Right renal pelvis (tissue), 4 donors: ENCODE measurements around the gene GFPT2. TPM values are rescaled to one million over a fixed set of nuclear protein-coding genes. Genes with fewer than 3 reads are reported as not detected.

Source experiments
- DNase-seq, 4 donors: peaks; one replicate each; pipeline ENCODE4 v3.0.0-alpha.2; 2013; ENCODE audit warnings: low read depth in 4 of 4, low spot score in 3 of 4, missing footprints in 1 of 4
- polyA plus RNA-seq, 4 donors: library from polyadenylated mRNA; unstranded; fragments of 120-200 nt; gene quantifications; one replicate each; pipeline ENCODE4 v1.2.1, GENCODE V29; 2013; ENCODE audit not compliant: insufficient read length in 4 of 4

GFPT2 gene
- polyA plus RNA-seq, 4 donors = 4.2 to 4.9 (median 4.6) TPM

GRCh38 chr5:180289966-180290365, 63.2 kb downstream of the GFPT2 start:
- DNase-seq = no peak

DNA sequence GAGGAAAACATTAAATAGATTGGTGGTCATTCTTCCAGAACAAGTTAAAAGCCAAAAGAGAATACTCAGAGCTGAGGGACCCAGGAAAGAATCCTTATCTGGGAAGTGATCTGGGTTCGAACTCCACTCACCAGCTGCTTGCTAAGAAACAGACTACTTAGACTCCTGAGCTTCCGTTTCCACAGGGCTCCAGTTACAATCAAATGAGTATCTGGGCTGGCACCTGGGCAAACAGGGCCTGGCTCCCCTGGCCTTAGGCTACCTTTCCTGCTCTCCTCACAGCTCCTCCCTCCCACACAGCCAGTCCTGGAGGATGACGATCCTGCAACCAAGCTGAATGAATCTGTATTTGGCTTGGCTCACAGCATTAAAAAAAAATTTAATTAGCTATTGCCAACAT, 63.7 kb downstream of the GFPT2 start:
- DNase-seq = no peak

DNA sequence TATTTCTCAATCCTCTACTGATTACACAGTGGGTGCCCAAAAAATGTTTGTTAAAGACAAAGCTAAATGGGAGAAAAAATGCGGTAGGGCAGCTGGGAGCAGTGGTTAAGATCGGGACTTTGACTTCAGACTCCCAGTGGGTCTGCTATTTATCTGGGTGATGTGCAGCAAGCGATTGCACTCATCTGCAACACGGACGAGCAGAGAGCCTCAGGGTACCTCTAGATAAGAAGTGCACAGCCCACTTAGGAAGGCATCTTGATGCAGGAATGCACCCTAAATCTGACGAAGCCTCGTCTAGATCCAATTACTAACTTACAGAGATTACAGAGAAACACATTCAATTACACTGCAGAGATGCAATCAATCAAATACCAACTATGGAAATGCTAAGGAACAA, 65.3 kb downstream of the GFPT2 start:
- no peak for DNase-seq

DNA sequence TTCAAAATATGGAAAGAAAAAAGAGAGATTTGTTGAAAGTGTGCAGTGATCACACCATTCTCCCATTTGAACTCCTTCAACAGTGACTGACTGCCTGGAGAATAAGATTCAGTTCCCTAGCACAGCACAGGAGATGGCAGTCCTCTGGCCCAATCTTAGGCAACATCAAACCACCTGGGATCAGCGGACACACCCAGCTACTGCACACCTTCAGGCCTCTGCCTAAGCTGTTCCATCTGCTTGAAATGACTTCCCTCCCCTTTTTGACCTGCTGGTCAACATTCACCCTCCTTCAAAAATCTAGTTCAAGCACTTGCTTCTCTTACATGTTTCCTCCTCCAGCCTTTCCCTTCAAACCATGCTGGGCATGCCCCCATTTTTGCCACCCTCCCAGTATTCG, 65.7 kb downstream of the GFPT2 start:
- DNase-seq = no peak

DNA sequence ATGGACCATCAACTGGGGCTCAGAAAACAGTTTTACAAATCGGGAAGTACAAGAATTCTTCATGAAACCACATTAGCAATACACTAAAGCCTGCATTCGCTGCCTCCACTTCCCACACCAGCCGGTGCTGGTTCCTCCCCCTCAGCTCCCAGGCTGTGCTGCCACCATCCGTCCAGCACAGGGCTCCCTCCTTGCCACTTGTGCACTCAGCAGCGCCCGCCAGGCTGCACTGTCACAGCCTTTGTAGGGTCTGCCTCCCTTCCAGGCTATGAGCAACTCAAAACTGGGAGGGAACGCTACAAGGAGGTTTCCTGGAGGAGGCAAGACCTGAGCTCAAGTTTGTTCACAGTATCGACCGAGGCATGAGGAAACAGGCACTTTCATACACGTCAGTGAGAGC, 69.0 kb downstream of the GFPT2 start:
- DNase-seq = no peak

- DNase-seq = no peak
Measured at GRCh38 chr5:180283026-180283615, 70.0 kb downstream of the GFPT2 start.

DNA sequence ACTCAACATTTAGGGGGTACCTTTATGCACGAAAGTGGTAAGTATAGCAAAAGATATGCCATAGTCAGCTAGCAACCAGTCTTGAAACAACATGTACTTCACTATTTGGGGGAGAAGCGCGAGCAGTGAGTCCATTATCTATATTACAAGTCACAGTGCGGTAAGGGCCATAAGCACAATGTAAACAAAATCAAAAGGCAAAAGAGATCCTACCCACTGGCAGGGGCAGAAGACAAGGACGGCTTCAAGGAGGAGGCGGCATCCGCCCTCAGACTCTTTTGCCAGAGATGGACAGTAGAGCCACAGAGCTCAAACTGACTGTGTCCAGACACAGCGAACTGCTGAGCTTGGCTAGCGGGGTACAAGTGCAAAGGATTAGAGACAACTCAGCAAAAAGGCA, 70.9 kb downstream of the GFPT2 start:
- no peak for DNase-seq

DNA sequence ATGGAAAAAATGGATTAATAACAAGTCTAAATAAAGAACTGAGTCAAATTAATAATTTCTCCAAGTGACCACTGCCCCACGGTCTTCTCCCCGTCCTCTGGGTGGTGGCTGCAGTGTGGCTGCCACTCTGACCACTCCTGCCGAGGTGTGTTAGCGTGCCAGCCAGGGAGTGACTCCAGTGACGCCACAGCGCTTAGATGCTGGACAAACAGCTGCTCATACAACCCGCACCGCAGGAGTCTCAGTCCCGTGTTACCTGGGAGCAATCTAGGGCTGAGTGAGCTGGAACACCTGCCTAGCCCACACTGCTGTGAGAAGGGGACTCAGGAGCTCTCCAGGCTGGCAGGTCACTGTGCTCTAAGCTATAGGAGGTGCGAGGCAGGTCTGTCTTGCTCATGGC, 71.4 kb downstream of the GFPT2 start:
- DNase-seq = no peak

DNA sequence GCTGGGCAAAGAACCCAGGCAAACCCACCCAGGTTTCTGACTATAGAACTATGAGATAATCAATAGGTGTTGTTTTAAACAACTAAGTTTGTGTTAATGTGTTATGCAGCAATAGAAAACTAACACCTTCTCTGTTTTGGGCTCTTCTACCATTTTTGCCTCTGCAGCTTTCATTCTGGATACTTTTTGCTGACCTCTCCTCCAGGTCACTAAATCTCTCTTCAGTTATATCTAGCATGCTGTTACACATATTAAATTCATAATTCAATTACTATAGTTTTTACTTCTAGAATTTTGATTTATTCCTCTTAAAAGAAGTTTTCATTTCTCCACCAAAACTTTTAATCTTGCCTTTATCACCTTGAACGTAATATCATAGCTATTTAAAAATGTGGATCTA, 78.4 kb downstream of the GFPT2 start:
- DNase-seq = no peak

GRCh38 chr5:180271221-180271620, 81.9 kb downstream of the GFPT2 start:
- no peak for DNase-seq

GRCh38 chr5:180259260-180259611, 93.9 kb downstream of the GFPT2 start:
- no peak for DNase-seq

GRCh38 chr5:180253036-180253824, 99.9 kb downstream of the GFPT2 start:
- DNase-seq = no peak

DNA sequence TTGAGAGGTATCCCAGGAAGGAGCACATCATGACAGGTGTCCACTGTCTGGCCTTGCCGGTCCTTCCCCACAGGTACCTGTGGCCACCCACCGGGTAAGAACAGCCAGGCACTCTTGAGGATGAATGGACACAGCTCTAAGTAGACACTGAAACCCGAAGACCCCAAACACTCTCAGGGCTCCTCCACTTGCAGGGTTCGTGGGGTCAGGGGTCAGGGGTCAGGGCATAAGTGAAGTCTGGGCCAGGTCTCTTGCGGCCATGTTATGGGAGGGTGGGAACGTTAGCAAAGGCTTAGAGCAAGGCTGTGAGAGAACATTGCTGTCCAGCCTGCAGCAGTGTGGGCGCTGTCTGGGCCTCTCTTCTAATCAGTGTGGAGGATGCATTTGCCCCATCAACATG, 101.2 kb downstream of the GFPT2 start:
- DNase-seq = no peak

DNA sequence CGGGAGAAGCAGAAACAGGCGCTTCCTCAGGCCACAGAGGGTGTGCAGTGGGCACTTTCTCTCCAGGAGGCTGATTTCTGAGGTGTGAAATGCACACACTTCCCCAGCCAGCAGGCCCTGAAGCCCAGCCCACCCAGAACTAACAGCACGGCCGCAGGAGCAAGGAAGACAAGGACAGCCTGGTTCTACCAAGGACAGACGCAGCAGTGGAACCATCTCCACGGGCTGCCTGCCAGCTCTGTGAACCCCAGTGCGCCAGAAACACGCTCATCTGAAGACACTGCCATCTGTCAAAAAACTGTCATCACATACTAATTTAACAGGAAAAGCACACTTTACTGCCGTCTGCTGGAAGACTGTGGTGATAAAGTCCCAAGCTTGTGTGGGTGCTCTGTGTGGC, 102.0 kb downstream of the GFPT2 start:
- DNase-seq = no peak

Other genes with a start within 250 kb of the GFPT2 start
- 1 to 10 TPM in 1 of 4 donors, under 1 TPM in 3; 0.55 to 1.1 (median 0.88) TPM for gene RASGEF1C, start 144.1 kb downstream of the GFPT2 start, polyA plus RNA-seq
- gene MAPK9, start 61.3 kb downstream of the GFPT2 start, polyA plus RNA-seq = 10 to 100 TPM; 34.8 to 48.4 (median 43.9) TPM
- 10 to 100 TPM; 53.0 to 74.1 (median 61.4) TPM for gene CNOT6, start 141.0 kb upstream of the GFPT2 start, polyA plus RNA-seq
- gene SCGB3A1, start 238.2 kb upstream of the GFPT2 start, polyA plus RNA-seq = 1 to 10 TPM; 1.3 to 2.4 (median 1.6) TPM